T-cell (primary cell): ENCODE measurements around the gene ATG5. TPM values are rescaled to one million over a fixed set of nuclear protein-coding genes. Genes with fewer than 3 reads are reported as not detected.
"Not testable (repeated sequence)": the region's sequence is repeated elsewhere in the genome, so short reads cannot be mapped to it uniquely, and the experiment has no call there.

Experiments
- ATAC-seq, 4 experiments: fragments of 200-7000 bp in 3 of 4; fragments of 150-1000 bp in 1 of 4; cut with Tn5 transposase; replicated peaks in 1 of 4; 1 replicate in 3 of 4; 2 replicates in 1 of 4; pipeline ENCODE4 v1.10.0; 2021; ENCODE audit warnings: moderate library complexity in 3 of 4, mild to moderate bottlenecking in 2 of 4, moderate number of reproducible peaks in 1 of 4
- CTCF ChIA-PET, 2 donors: fragments of 300-600 bp; sonication (Branson Sonifier 250); formaldehyde crosslinking; loops; one replicate each; lab custom pipeline; 2022; ENCODE audit warnings: antibody characterized with exemption in 2 of 2; lab: Charles Lee
- POLR2A ChIA-PET, 2 donors: fragments of 300-600 bp; sonication (Branson Sonifier 250); formaldehyde crosslinking; loops; one replicate each; lab custom pipeline; 2022; ENCODE audit warnings: antibody characterized with exemption in 2 of 2; lab: Charles Lee
- DNase-seq, 35 experiments: peaks; one replicate each; pipeline versions ENCODE4 v3.0.0 to v3.0.0-alpha.2; 2013 to 2023
- H3K27ac ChIP-seq: one replicate; pipeline ENCODE4 v1.5.1; 2013; ENCODE audit warnings: low read length
- H3K27me3 ChIP-seq, 2 experiments: replicated peaks in 1 of 2; 1 replicate in 1 of 2; 2 replicates in 1 of 2; pipeline versions ENCODE4 v1.6.1 to v1.7.0; 2013; ENCODE audit warnings: low read length in 1 of 2, mixed read lengths in 1 of 2; ENCODE audit not compliant: control insufficient read depth in 2 of 2, insufficient read depth in 2 of 2; ENCODE audit errors: extremely low read depth in 1 of 2
- H3K36me3 ChIP-seq, 2 donors: 1 replicate in 1 of 2; 2 replicates in 1 of 2; pipeline versions ENCODE4 v1.6.1 to v1.7.0; 2013; ENCODE audit warnings: low read length in 1 of 2; ENCODE audit not compliant: control insufficient read depth in 2 of 2, insufficient read depth in 1 of 2; ENCODE audit errors: extremely low read depth in 1 of 2
- H3K4me1 ChIP-seq, 2 experiments: 1 replicate in 1 of 2; 2 replicates in 1 of 2; pipeline versions ENCODE4 v1.6.1 to v1.7.0; 2013; ENCODE audit warnings: low read length in 2 of 2, mixed read lengths in 1 of 2; ENCODE audit not compliant: insufficient read depth in 2 of 2, control insufficient read depth in 1 of 2; ENCODE audit errors: extremely low read depth in 1 of 2
- H3K4me3 ChIP-seq, 2 donors: 1 replicate in 1 of 2; 2 replicates in 1 of 2; pipeline versions ENCODE4 v1.5.1 to v1.7.0; 2013; ENCODE audit warnings: mild to moderate bottlenecking in 2 of 2, low read length in 1 of 2, moderate library complexity in 1 of 2; ENCODE audit not compliant: control insufficient read depth in 1 of 2; ENCODE audit errors: extremely low read depth in 1 of 2
- H3K9me3 ChIP-seq: 2 replicates; pipeline ENCODE4 v1.7.0; 2013
- H3K27ac Mint-ChIP-seq, 2 donors: one replicate each; pipeline ENCODE4 v1.8.0; 2020 to 2021; ENCODE audit warnings: mild to moderate bottlenecking in 2 of 2, mixed read lengths in 2 of 2
- H3K27me3 Mint-ChIP-seq, 2 donors: one replicate each; pipeline ENCODE4 v1.8.0; 2021 to 2022; ENCODE audit warnings: mixed read lengths in 2 of 2
- H3K36me3 Mint-ChIP-seq: one replicate; pipeline ENCODE4 v1.8.0; 2021; ENCODE audit warnings: mixed read lengths
- H3K4me1 Mint-ChIP-seq, 3 donors: one replicate each; pipeline ENCODE4 v1.8.0; 2020 to 2022; ENCODE audit warnings: mixed read lengths in 3 of 3, mild to moderate bottlenecking in 1 of 3
- H3K4me3 Mint-ChIP-seq, 3 donors: one replicate each; pipeline ENCODE4 v1.8.0; 2020 to 2022; ENCODE audit warnings: mild to moderate bottlenecking in 3 of 3, mixed read lengths in 3 of 3, moderate library complexity in 3 of 3
- H3K9me3 Mint-ChIP-seq, 3 donors: one replicate each; pipeline ENCODE4 v1.8.0; 2020 to 2022; ENCODE audit warnings: mixed read lengths in 3 of 3
- WGBS: methylation state at CpG from one replicate; pipeline ENCODE4 v1.1.5; 2013; ENCODE audit warnings: missing lambda C conversion rate; ENCODE audit not compliant: insufficient coverage; 5-methylcytosine and 5-hydroxymethylcytosine counted together
- total RNA-seq, 35 experiments: library from RNA in 6 of 35; stranded (reverse) in 6 of 35; fragments of 120-200 nt in 1 of 35; gene quantifications; one replicate each; pipeline versions ENCODE4 v1.2.1 to v1.2.4 and lab custom pipeline; 2013 to 2026

The ATG5 gene
- total RNA-seq, 5 donors from 2014 or later (not counting 1 experiment from before 2014, with no cell fraction given), result 20.4 to 28.7 (median 23.7) TPM

GRCh38 chr6:106264433-106264832 lies 61.1 kb downstream of the ATG5 start:
- H3K27ac Mint-ChIP-seq, H3K9me3 ChIP-seq, H3K27me3 ChIP-seq, H3K27ac ChIP-seq, H3K4me3 Mint-ChIP-seq, ATAC-seq, DNase-seq, CTCF ChIA-PET, H3K27me3 Mint-ChIP-seq, H3K36me3 ChIP-seq, H3K4me3 ChIP-seq, H3K4me1 ChIP-seq: not testable (repeated sequence)
- Mint-ChIP-seq H3K36me3 (peaks cover 68% of the 10 kb centered on the region), H3K9me3 (peaks cover 8 to 18% (median 11%) of the 10 kb centered on the region in 3 donors), H3K4me1 (peaks cover 38 to 57% (median 39%) of the 10 kb centered on the region in 3 donors)
- POLR2A ChIA-PET, result interaction anchor here in 1 of 2 donors (0.6 kb wide), 1 partner anchor 273 kb away, joined by 3 read pairs; no protein-coding TSS in a partner anchor
- no CpG with 5 or more reads among the region's 2 CpGs for WGBS

DNA sequence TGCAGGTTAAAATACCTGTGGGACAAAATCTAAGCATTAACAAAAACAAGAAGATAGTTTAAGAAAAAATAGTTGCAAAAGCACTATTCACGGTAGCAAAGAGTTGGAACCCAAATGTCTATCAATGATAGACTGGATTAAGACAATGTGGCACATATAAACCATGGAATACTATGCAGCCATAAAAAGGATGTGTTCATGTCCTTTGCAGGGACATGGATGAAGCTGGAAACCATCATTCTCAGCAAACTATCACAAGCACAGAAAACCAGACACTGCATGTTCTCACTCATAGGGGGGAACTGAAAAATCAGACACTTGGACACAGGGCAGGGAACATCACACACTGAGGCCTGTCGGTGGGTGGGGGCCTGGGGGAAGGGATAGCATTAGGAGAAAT lies 65.8 kb downstream of the ATG5 start:
- H3K27ac ChIP-seq, H3K4me3 Mint-ChIP-seq, H3K27ac Mint-ChIP-seq, H3K9me3 Mint-ChIP-seq, H3K27me3 Mint-ChIP-seq, H3K4me3 ChIP-seq, POLR2A ChIA-PET, DNase-seq, ATAC-seq, H3K4me1 ChIP-seq, H3K9me3 ChIP-seq, H3K27me3 ChIP-seq: not testable (repeated sequence)
- Mint-ChIP-seq H3K4me1 (peaks cover 13 to 24% (median 21%) of the 10 kb centered on the region in 3 donors), H3K36me3 (peaks cover 32% of the 10 kb centered on the region)
- CTCF ChIA-PET, result interaction anchor here in 1 of 2 donors (0.6 kb wide), 1 partner anchor 41 kb away, joined by 3 read pairs; no protein-coding TSS in a partner anchor
- no CpG with 5 or more reads among the region's 2 CpGs for WGBS
- H3K36me3 ChIP-seq, result peaks cover 0 to 10% of the 10 kb centered on the region in 2 donors

DNA sequence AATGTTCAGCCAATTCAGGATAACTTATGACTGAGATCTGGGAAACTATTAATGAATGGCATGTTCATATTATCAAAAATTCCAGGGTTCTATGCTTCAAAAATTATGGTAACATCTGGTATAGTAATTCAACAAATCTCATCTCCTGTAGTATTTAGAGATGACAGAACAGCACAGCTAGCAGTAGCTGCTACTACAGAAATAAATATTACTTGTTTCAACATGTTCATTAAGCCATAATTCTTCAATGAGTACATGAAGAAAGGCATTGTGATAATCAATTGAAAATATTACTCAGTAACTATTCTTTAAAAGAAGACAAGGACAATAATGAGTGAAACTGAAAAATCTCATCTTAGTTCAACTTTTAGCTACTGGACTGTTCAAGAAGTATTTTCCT lies 66.8 kb downstream of the ATG5 start:
- Mint-ChIP-seq H3K36me3 (peaks cover 25% of the 10 kb centered on the region), H3K9me3 (no peaks in the 10 kb centered on the region), H3K4me1 (peaks cover 15 to 26% (median 22%) of the 10 kb centered on the region in 3 donors), H3K27ac (no peak overlapping the region), H3K4me3 (no peak overlapping the region), H3K27me3 (no peaks in the 10 kb centered on the region)
- H3K9me3 ChIP-seq, result no peaks in the 10 kb centered on the region
- H3K4me3 ChIP-seq, result no peak overlapping the region
- ATAC-seq (no peak), DNase-seq (no peak)
- H3K27ac ChIP-seq, result no peak overlapping the region
- POLR2A ChIA-PET, result no interaction called here
- no peaks in the 10 kb centered on the region for H3K27me3 ChIP-seq
- H3K4me1 ChIP-seq, result no peaks in the 10 kb centered on the region
- CTCF ChIA-PET, result interaction anchor here (0.6 kb wide), 2 partner anchors 766 to 969 kb away, joined by 3 to 7 read pairs; no protein-coding TSS in a partner anchor
- peaks cover 0 to 10% of the 10 kb centered on the region in 2 donors for H3K36me3 ChIP-seq

GRCh38 chr6:106257195-106257594 lies 68.4 kb downstream of the ATG5 start:
- H3K4me1 ChIP-seq, result no peaks in the 10 kb centered on the region
- H3K36me3 Mint-ChIP-seq, result peaks cover 29% of the 10 kb centered on the region
- CTCF ChIA-PET, result interaction anchor here in 1 of 2 donors (0.6 kb wide), 1 partner anchor 101 kb away, joined by 3 read pairs; no protein-coding TSS in a partner anchor
- no peak overlapping the region for H3K4me3 Mint-ChIP-seq
- H3K27ac ChIP-seq, result no peak overlapping the region
- peaks cover 0 to 2% of the 10 kb centered on the region in 2 donors for H3K36me3 ChIP-seq
- no peaks in the 10 kb centered on the region for H3K9me3 ChIP-seq
- ATAC-seq, result no peak
- DNase-seq, result no peak
- no peaks in the 10 kb centered on the region for H3K9me3 Mint-ChIP-seq
- no CpG with 5 or more reads among the region's 2 CpGs for WGBS
- no peak overlapping the region for H3K27ac Mint-ChIP-seq
- H3K27me3 ChIP-seq, result no peaks in the 10 kb centered on the region
- peaks cover 30 to 31% (median 31%) of the 10 kb centered on the region in 3 donors for H3K4me1 Mint-ChIP-seq
- POLR2A ChIA-PET, result interaction anchor here in 1 of 2 donors (1.0 kb wide), 1 partner anchor 13 kb away, joined by 3 read pairs; no protein-coding TSS in a partner anchor
- no peak overlapping the region for H3K4me3 ChIP-seq
- H3K27me3 Mint-ChIP-seq, result no peaks in the 10 kb centered on the region

DNA sequence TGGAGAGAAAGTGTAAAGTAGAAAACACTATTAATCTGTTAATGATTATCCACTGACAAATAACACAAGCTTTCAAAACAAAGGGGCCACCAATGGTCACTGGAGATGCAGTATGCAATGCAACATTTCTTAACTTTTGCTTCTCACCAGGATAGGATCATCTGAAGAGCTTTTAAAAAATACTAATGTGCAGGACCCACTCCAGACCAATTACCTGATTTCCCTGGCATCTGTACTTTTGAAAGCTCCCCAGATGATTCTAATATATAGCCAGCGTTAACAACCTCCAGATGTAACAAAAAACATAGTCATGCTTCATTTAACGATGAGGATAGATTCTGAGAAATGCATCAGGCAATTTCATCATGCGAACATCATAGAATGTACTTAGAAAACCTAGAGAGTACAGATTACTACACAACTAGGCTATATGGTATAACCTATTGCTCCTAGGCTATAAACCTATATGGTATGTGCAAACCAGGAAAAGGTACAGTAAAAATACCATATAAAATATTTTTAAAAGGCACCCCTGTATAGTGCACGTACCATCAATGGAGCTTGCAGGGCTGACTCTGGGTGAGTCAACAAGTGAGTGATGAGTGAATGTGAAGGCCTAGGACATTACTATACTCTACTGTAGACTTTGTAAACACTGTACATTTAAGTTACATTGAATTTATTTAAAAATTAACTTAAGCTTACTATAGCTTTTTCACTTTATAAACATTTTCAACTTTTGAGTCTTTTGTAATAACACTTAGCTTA lies 69.2 kb downstream of the ATG5 start:
- Mint-ChIP-seq H3K4me1 (peaks cover 27 to 29% (median 29%) of the 10 kb centered on the region in 3 donors), H3K27ac (no peak overlapping the region)
- POLR2A ChIA-PET, result interaction anchor here in 1 of 2 donors (0.8 to 1.0 kb wide), 2 partner anchors 13 to 93 kb away, joined by 3 read pairs; no protein-coding TSS in a partner anchor

DNA sequence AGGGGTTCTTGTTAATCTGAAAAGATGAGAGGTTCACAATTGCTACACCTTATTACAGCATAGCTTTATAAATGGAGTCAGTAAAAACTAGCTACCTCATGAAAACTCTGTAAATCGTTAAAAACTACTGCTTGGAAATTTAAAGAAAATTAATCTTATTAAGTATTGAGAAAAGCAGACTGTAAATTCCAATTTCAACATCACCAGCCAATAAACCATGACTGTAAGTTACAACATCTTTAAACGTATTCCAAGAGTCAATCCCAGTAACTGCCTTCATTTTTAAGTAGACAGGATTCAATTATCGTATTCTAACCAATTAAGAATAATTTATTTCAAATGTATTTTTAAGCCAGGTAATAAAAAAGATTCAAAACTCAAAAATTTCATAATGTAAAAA lies 70.3 kb downstream of the ATG5 start:
- no peak for DNase-seq
- Histone ChIP-seq H3K4me3 (no peak overlapping the region), H3K27me3 (no peaks in the 10 kb centered on the region), H3K27ac (no peak overlapping the region), H3K36me3 (peaks cover 0 to 2% of the 10 kb centered on the region in 2 donors), H3K4me1 (no peaks in the 10 kb centered on the region), H3K9me3 (no peaks in the 10 kb centered on the region)
- WGBS, result no CpG with 5 or more reads among the region's 3 CpGs
- Mint-ChIP-seq H3K4me1 (peaks cover 29 to 32% (median 31%) of the 10 kb centered on the region in 3 donors), H3K27me3 (no peaks in the 10 kb centered on the region), H3K9me3 (no peaks in the 10 kb centered on the region), H3K36me3 (peaks cover 14% of the 10 kb centered on the region), H3K27ac (no peak overlapping the region), H3K4me3 (no peak overlapping the region)
- ATAC-seq, result no peak
- POLR2A ChIA-PET, result no interaction called here
- CTCF ChIA-PET, result no interaction called here

More for the DNA sequence above, 69.2 kb downstream of the ATG5 start:
- H3K36me3 ChIP-seq, result peaks cover 0 to 2% of the 10 kb centered on the region in 2 donors
- Mint-ChIP-seq H3K27me3 (no peaks in the 10 kb centered on the region), H3K36me3 (peaks cover 24% of the 10 kb centered on the region), H3K4me3 (no peak overlapping the region), H3K9me3 (no peaks in the 10 kb centered on the region)
- no peak overlapping the region for H3K4me3 ChIP-seq
- ATAC-seq (no peak), DNase-seq (no peak)
- CTCF ChIA-PET, result interaction anchor here in 1 of 2 donors (0.6 kb wide), 1 partner anchor 100 kb away, joined by 3 read pairs; no protein-coding TSS in a partner anchor
- WGBS, result no CpG with 5 or more reads among the region's 4 CpGs
- H3K9me3 ChIP-seq, result no peaks in the 10 kb centered on the region
- no peaks in the 10 kb centered on the region for H3K27me3 ChIP-seq
- H3K27ac ChIP-seq, result no peak overlapping the region
- no peaks in the 10 kb centered on the region for H3K4me1 ChIP-seq
